Activated CD4-positive, alpha-beta T cell treated with anti-CD3 and anti-CD28 coated beads, Interleukin-2, amount 10 ng/mL, durations not matched to agents 7 days and 5 days (primary cell): ENCODE data around the gene SLC30A1. TPM values are rescaled to one million over a fixed set of nuclear protein-coding genes. Genes with fewer than 3 reads are reported as not detected.

Experiments
- CTCF ChIA-PET: fragments of 350-600 bp; sonication (Branson Sonifier 250); formaldehyde crosslinking; loops from one replicate; lab custom pipeline; 2021; ENCODE audit warnings: antibody characterized with exemption; lab: Charles Lee
- POLR2A ChIA-PET: fragments of 350-600 bp; sonication (Branson Sonifier 250); formaldehyde crosslinking; loops from one replicate; lab custom pipeline; 2021; ENCODE audit warnings: antibody characterized with exemption; lab: Charles Lee
- DNase-seq: peaks from one replicate; pipeline ENCODE4 v3.0.0-alpha.2; 2020
- H3K27ac Mint-ChIP-seq: one replicate; pipeline ENCODE4 v1.8.0; 2021; ENCODE audit warnings: mild to moderate bottlenecking, moderate library complexity, mixed read lengths
- H3K27me3 Mint-ChIP-seq: one replicate; pipeline ENCODE4 v1.8.0; 2021; ENCODE audit warnings: mixed read lengths
- H3K36me3 Mint-ChIP-seq: one replicate; pipeline ENCODE4 v1.8.0; 2021; ENCODE audit warnings: low read depth, mixed read lengths
- H3K4me1 Mint-ChIP-seq: one replicate; pipeline ENCODE4 v1.8.0; 2021; ENCODE audit warnings: mixed read lengths
- H3K4me3 Mint-ChIP-seq: one replicate; pipeline ENCODE4 v1.8.0; 2021; ENCODE audit warnings: mild to moderate bottlenecking, moderate library complexity, mixed read lengths
- H3K9me3 Mint-ChIP-seq: one replicate; pipeline ENCODE4 v1.8.0; 2021; ENCODE audit warnings: mixed read lengths
- total RNA-seq, 2 experiments: library from RNA; stranded (reverse); gene quantifications; one replicate each; pipeline ENCODE4 v1.2.3, GENCODE V29; 2021

The SLC30A1 gene
- total RNA-seq, 2 experiments from 2014 or later = 9.3 to 9.6 TPM

DNA sequence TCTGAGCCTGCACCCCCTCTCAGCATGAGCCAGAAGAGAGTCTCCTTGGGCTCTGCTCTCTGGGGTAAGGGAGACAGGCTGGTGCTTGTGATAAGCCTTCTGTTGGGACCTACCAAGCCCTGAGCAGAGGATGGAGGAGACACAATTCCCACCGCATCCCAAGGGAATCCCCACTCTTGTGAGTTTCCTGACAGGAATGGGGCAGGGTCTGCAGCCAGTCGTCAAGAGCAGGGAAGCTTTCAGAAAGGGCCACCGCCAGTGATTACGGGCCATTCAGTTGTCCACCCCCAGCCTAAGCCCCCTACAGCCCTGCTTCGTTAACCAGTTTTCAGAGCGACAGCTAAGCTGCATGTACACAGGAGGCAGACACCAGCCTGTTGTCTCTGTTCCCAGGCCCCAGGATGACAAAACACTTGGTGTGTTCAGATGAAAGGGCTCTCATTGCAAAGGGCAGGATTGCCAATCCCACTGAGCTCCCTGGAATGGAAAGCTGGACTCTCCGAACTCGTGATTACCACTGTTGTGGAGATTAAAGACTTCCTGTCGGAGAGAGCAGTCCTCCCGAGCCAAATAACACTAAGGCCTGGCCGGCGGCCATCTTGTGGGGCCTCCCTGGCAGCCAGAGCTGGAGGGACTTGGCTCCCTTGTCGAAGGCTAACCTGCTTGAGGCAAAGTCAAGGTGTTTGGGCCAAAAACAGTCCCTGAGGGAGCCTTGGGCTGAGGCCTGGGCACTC, 37.4 kb upstream of the SLC30A1 start:
- ChIA-PET CTCF (interaction anchor here (0.9 to 1.0 kb wide), 2 partner anchors 27 to 38 kb away, joined by 3 read pairs; partner anchors contain the start of gene SLC30A1), POLR2A (no interaction called here)
- Mint-ChIP-seq H3K4me3 (no peak overlapping the region), H3K9me3 (no peaks in the 10 kb centered on the region), H3K27ac (no peak overlapping the region), H3K27me3 (no peaks in the 10 kb centered on the region), H3K36me3 (no peaks in the 10 kb centered on the region), H3K4me1 (peaks cover 3% of the 10 kb centered on the region)
- DNase-seq = no peak

DNA sequence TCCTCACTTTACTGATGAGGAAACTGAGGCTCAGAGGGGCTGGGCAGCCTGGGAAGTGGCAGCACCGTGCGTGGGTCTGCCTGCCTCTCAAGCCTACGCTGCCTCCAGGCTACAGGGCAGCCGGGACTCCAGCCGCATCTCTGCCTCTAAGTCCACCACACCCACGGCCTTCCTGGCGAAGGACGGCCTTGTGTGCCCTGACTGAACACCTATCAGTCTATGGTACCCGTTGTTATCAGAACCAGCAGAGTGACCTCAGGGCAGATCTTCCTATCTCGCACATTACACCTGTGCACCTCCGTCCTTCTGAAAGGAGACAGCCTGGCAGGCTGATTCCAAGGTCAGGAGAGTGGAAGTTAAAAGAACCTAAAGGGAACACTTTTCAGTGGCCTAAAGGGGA, 35.7 kb upstream of the SLC30A1 start:
- no peak for DNase-seq
- Mint-ChIP-seq H3K27me3 (no peaks in the 10 kb centered on the region), H3K4me3 (no peak overlapping the region), H3K9me3 (no peaks in the 10 kb centered on the region), H3K4me1 (peaks cover 3% of the 10 kb centered on the region), H3K36me3 (no peaks in the 10 kb centered on the region), H3K27ac (no peak overlapping the region)
- ChIA-PET CTCF (interaction anchor here (0.6 to 2.3 kb wide), 2 partner anchors 9 to 16 kb away, joined by 3 to 6 read pairs; no protein-coding TSS in a partner anchor), POLR2A (no interaction called here)

DNA sequence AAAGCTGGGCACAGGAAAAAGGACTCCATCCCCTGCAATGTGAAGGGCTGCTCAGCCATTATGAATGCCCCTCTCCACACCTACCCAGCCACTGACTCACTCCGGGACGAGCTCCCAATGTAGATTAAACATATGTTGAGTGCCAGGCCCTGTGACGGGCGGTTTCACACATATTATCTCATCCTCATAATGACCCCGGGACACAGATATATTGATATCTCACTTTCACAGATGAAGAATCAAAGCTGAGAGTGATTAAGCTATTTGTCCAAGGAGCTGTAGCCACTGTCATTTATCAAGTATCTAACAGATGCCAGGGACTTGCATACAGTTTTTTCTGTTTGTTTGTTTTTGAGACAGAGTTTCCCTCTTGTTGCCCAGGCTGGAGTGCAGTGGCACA, 35.0 kb upstream of the SLC30A1 start:
- POLR2A ChIA-PET = interaction anchor here (0.6 kb wide), 1 partner anchor 230 kb away, joined by 4 read pairs; no protein-coding TSS in a partner anchor
- Mint-ChIP-seq H3K27ac (no peak overlapping the region), H3K36me3 (no peaks in the 10 kb centered on the region), H3K4me1 (peaks cover 3% of the 10 kb centered on the region), H3K9me3 (no peaks in the 10 kb centered on the region), H3K4me3 (no peak overlapping the region), H3K27me3 (no peaks in the 10 kb centered on the region)
- CTCF ChIA-PET = interaction anchor here (2.3 kb wide), 1 partner anchor 8 kb away, joined by 6 read pairs; no protein-coding TSS in a partner anchor
- no peak for DNase-seq

DNA sequence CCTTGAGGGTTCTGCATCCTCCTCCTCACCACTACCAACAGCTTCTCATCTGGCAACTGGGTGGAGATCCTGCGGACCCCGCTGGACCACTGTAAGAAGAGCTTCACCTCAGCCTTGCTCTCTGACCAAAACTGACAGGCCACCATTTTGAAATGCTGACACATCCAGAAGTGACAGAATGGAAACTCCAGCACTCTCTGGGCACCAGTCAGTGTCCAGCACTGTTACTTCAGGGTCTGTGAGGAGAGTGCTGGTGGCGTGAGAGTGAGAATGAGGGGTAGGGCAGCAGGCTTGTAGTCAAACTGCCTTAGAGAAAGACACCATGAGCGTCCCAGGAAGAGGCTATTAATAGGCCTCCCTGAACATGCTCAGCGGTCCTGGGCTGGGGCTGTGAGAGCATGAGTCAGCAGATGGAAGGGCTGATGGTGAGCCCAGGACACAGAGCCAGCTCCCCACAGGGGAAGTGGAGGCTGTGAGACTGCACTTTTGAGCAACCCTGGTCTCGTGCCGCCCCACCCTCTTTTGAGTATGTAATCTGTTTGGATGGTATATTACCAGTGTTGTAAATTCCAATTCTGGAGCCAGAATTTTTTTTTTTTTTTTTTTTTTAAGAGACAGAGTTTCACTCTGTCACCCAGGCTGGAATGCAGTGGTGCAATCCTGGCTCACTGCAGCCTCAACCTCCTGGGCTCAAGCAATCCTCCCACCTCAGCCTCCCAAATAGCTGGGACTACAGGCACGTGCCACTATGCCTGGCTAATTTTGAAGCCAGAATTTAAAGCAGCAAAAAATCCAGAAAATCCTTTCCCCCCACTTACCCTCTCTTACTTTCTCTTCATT, 34.4 kb upstream of the SLC30A1 start:
- H3K27me3 Mint-ChIP-seq = no peaks in the 10 kb centered on the region
- H3K36me3 Mint-ChIP-seq = no peaks in the 10 kb centered on the region
- ChIA-PET POLR2A (interaction anchor here (0.6 kb wide), 1 partner anchor 230 kb away, joined by 4 read pairs; no protein-coding TSS in a partner anchor), CTCF (interaction anchor here (0.9 to 2.3 kb wide), 3 partner anchors 8 to 55 kb away, joined by 3 to 6 read pairs (median 6); no protein-coding TSS in a partner anchor)
- no peak for DNase-seq
- peaks cover 3% of the 10 kb centered on the region for H3K4me1 Mint-ChIP-seq
- H3K4me3 Mint-ChIP-seq = no peak overlapping the region
- H3K9me3 Mint-ChIP-seq = no peaks in the 10 kb centered on the region
- H3K27ac Mint-ChIP-seq = no peak overlapping the region

DNA sequence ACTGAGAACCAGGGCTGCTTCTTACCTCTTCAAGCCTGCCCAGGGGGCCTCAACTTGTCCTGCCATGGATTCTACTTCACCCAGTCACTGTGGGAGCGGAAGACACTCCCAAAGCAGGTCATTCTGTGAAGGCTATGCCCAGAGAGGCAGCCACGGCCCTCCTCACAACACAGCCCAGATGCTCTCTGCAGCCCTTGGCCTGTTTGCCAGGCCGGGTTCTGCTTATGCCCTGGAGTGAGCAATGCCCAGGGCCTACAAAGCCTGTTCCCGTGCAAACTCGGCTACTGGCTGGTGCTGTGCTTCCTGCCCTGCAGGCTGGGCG, 33.8 kb upstream of the SLC30A1 start:
- Mint-ChIP-seq H3K4me3 (no peak overlapping the region), H3K36me3 (peaks cover 2% of the 10 kb centered on the region), H3K4me1 (peaks cover 8% of the 10 kb centered on the region), H3K27me3 (no peaks in the 10 kb centered on the region), H3K27ac (no peak overlapping the region), H3K9me3 (no peaks in the 10 kb centered on the region)
- ChIA-PET POLR2A (no interaction called here), CTCF (interaction anchor here (0.9 to 1.5 kb wide), 3 partner anchors 12 to 54 kb away, joined by 3 to 6 read pairs (median 3); no protein-coding TSS in a partner anchor)
- DNase-seq = no peak

DNA sequence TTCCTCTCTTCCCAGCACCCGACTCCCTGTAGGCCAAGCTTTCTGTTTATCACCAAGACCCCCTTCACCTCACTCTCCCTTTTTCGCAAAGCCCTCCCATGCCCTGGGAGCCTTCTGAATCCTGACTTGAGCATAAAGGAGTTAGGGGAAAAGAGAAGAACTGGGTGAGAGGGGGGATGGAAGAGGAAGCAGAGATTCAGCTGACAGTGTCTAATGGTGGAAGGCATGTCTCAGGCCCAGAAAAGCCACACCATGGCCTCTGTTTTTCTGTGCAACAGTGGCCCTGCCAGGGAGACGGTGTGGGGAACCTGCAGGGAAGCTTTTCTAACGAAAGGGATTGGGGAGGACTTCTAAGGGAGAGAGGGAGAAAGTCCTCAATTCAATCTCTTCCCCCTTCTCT, 32.9 kb upstream of the SLC30A1 start:
- CTCF ChIA-PET = interaction anchor here (1.2 to 1.6 kb wide), 4 partner anchors 9 to 53 kb away, joined by 3 to 7 read pairs (median 6); no protein-coding TSS in a partner anchor
- H3K4me1 Mint-ChIP-seq = peaks cover 17% of the 10 kb centered on the region
- no peak overlapping the region for H3K4me3 Mint-ChIP-seq
- H3K36me3 Mint-ChIP-seq = peaks cover 2% of the 10 kb centered on the region
- H3K9me3 Mint-ChIP-seq = no peaks in the 10 kb centered on the region
- POLR2A ChIA-PET = no interaction called here
- H3K27me3 Mint-ChIP-seq = no peaks in the 10 kb centered on the region
- H3K27ac Mint-ChIP-seq = no peak overlapping the region
- DNase-seq = no peak

DNA sequence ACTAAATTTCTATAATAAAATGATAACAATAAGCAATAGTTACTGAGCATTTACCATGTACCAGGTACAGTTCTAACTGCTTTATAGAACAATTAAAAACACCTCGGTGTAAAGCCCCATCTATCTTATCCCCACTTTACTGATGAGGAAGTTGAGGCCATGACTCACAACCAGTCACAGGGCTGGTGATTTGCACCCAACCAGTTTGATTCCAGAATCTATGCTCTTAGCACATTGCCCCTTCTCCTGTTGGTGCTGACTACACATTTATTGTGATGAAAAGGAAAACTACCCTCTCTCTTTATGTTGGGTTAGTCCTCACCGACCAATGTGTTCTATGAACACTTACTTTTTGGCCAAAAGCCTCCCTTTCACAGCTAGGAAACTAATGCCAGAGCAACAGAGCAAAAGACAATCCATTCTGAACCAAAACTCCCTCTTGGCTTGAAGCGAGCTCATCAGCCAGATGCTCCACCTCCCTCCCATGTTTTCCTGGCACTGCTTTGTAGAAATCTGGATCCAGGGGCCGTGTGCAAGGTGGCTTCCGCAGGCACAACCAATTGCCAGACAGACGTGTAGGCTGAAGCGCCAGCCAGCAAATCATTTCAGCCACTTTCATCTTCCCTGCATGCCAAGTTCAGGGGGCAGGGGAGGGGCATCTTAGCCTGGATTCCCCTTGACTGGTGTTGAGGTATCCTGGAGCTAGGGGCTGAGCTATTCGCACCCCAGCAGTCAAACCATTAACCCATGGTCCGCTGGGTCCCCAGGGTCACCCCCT, 32.0 kb upstream of the SLC30A1 start:
- no peak for DNase-seq
- CTCF ChIA-PET = interaction anchor here (0.6 to 1.6 kb wide), 4 partner anchors 9 to 36 kb away, joined by 4 to 7 read pairs (median 5); no protein-coding TSS in a partner anchor

DNA sequence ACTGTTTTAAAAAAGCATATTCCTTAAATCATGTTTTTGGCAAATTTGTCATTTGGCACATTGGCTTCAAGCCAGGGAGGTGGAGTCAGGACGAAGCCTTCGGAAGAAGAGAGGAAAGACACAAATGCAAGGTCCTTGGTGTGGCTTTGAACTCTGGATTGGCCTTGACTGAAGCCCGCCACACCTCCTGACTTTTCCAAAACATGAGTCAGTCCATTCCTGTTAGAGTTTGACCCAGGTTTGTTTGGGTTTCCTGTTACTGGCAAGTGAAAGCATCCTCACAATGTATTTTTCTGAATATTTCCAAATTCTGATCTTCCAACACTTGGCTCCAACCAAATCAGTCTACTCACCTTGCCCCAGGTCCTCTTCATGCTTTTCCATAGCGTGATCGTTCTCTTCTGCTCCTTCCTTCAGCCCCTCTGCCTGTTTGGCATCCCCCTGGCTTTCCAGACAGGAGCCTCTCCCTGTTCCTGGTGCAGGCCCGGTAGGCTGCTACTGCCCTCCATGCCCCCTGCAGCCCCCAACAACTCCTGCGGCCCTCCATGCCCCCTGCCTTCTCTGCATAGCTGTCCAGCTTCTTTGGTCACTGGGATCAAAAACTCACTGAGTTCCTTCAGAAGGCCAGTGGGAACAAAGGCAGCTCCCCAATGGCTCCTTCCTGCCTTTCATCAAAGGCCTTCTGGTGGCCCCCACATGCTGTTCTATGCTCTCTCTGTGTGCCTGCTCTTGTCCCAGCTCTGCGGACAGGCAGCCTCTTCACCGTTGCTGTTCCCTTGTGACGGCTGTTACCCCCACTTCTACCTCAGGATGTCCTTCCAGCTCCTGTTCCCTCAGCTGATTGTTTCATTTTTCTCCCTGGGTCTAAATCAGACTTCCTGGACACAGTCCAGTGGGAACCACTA, 30.4 kb upstream of the SLC30A1 start:
- CTCF ChIA-PET = interaction anchor here (1.2 to 2.1 kb wide), 3 partner anchors 9 to 11 kb away, joined by 3 to 5 read pairs (median 5); no protein-coding TSS in a partner anchor
- Mint-ChIP-seq H3K27me3 (no peaks in the 10 kb centered on the region), H3K36me3 (peaks cover 2% of the 10 kb centered on the region), H3K27ac (no peak overlapping the region), H3K9me3 (no peaks in the 10 kb centered on the region), H3K4me3 (no peak overlapping the region), H3K4me1 (peaks cover 24% of the 10 kb centered on the region)
- POLR2A ChIA-PET = no interaction called here
- DNase-seq = no peak

More for the DNA sequence above, 32.0 kb upstream of the SLC30A1 start:
- Mint-ChIP-seq H3K4me1 (peaks cover 24% of the 10 kb centered on the region), H3K4me3 (no peak overlapping the region), H3K36me3 (peaks cover 2% of the 10 kb centered on the region), H3K9me3 (no peaks in the 10 kb centered on the region), H3K27ac (no peak overlapping the region), H3K27me3 (no peaks in the 10 kb centered on the region)
- POLR2A ChIA-PET = no interaction called here

DNA sequence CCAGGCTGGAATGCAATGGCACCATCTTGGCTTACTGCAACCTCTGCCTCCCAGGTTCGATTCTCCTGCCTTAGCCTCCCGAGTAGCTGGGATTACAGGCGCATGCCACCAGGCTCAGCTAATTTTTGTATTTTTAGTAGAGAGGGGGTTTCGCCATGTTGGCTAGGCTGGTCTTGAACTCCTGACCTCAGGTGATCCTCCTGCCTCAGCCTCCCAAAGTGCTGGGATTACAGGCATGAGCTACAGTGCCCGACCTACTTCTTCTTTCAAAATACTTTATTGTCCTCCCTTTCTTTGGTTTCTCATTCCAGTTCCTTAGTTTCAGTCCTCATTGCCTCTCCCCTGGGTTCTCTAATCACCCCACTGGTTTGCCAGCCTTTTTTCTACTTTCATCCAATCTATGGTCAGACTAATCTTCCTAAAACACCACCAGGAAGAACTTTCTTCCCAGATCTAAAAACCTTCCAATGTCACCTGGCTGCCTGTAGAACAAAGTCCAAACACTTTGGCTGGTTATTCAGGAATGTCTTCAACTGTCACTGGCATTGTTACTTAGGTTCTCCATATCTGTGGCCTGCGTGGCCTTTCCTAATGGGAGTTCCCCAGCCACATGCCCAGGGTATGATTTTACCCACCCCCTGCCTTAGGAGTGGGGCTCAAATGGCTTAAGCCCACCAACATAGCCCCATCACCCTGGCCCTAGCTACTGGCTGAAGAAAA, 29.0 kb upstream of the SLC30A1 start:
- Mint-ChIP-seq H3K27ac (peak overlapping the region; percentile 91), H3K4me3 (no peak overlapping the region), H3K36me3 (peaks cover 2% of the 10 kb centered on the region), H3K27me3 (no peaks in the 10 kb centered on the region), H3K4me1 (peaks cover 24% of the 10 kb centered on the region), H3K9me3 (no peaks in the 10 kb centered on the region)
- ChIA-PET POLR2A (no interaction called here), CTCF (interaction anchor here (1.1 to 2.3 kb wide), 4 partner anchors 8 to 26 kb away, joined by 3 to 11 read pairs (median 6); no protein-coding TSS in a partner anchor)
- no peak for DNase-seq

DNA sequence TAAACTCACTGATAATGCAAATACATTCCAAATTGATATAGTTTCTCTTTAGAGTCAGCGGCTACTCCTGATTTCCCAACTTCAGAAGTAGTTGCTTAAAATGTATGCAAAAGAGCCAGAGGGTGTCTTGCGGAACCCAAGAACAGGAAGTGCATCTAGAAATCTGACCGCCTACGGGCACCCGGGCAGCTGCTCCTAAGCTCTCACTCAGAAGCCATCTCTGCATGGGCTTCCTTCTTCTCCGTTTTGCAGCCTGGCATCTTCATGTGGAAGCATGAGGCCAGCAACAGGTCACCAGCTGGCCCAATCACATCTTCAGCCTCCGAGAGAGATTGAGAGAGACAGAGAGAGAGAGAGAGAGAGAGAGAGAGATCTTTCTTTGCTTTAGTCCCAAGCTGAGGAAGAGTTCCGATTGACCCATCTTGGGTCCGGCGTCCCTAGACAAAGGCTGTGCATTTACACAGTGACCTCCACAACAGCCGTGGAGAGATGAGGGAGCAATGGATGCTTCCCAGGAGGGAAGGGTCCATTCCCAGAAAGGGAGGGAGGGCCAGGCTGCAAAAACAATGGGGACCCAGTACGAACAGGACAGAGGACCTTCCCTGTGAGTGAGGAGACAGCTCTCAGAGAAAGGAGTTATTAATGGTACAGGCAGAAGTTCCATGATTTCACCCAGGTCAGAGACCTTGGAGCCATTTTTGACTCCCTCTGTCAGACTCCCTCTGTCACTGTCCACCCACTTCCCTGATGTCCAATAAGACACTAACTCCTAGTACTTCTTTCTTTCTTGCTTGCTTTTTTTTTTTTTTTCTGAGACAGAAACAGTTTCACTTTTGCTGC, 28.2 kb upstream of the SLC30A1 start:
- DNase-seq = peak; percentile 24
- Mint-ChIP-seq H3K27ac (peak overlapping the region; percentile 91), H3K4me3 (peak overlapping the region; percentile 62), H3K9me3 (no peaks in the 10 kb centered on the region), H3K4me1 (peaks cover 24% of the 10 kb centered on the region), H3K36me3 (peaks cover 2% of the 10 kb centered on the region), H3K27me3 (no peaks in the 10 kb centered on the region)
- ChIA-PET POLR2A (no interaction called here), CTCF (interaction anchor here (0.8 to 2.4 kb wide), 6 partner anchors 8 to 28 kb away, joined by 3 to 11 read pairs (median 6); partner anchors contain the start of gene SLC30A1)
